ENCODE data around the gene UTP14A. TPM values are rescaled to one million over a fixed set of nuclear protein-coding genes. Genes with fewer than 3 reads are reported as not detected.
A peak's percentile ranks its signal among the peaks of the same experiment; 100 is the strongest.

UTP14A gene
- polyA plus RNA-seq, 3 donors, result 13.3 to 17.4 (median 15.2) TPM

- WGBS, 3 donors, result 32 to 57% (median 42%) methylated on average over 7 to 8 of the region's 8 CpGs
- no peak overlapping the region for H3K27ac ChIP-seq (ENCODE audit: low read depth, low read length)
Observed at GRCh38 chrX:129939986-129940385, 34.0 kb downstream of the UTP14A start.

GRCh38 chrX:129940721-129941120, 34.8 kb downstream of the UTP14A start:
- WGBS, 3 donors, result 76 to 92% (median 85%) methylated on average over 2 of the region's 2 CpGs

GRCh38 chrX:129945131-129945530, 39.2 kb downstream of the UTP14A start:
- 92 to 100% (median 95%) methylated on average over 1 of the region's 1 CpG for WGBS, 3 donors
- no peak overlapping the region for H3K27ac ChIP-seq (ENCODE audit: low read depth, low read length)

More at GRCh38 chrX:129940721-129941120, 34.8 kb downstream of the UTP14A start:
- H3K27ac ChIP-seq (ENCODE audit: low read depth, low read length), result no peak overlapping the region

- no peak overlapping the region for H3K27ac ChIP-seq (ENCODE audit: low read depth, low read length)
- WGBS, 3 donors, result 7 to 53% (median 20%) methylated on average over 11 to 18 of the region's 18 CpGs
Observed at GRCh38 chrX:129953334-129953648, 47.3 kb downstream of the UTP14A start.

- 79 to 100% (median 97%) methylated on average over 4 of the region's 4 CpGs for WGBS, 3 donors
- no peak overlapping the region for H3K27ac ChIP-seq (ENCODE audit: low read depth, low read length)
Observed at GRCh38 chrX:129953881-129954280, 47.9 kb downstream of the UTP14A start.

- no peak overlapping the region for H3K27ac ChIP-seq (ENCODE audit: low read depth, low read length)
- WGBS, 3 donors, result 64 to 91% (median 88%) methylated on average over 3 of the region's 3 CpGs
Observed at GRCh38 chrX:129954804-129955203, 48.8 kb downstream of the UTP14A start.

- no peak overlapping the region for H3K27ac ChIP-seq (ENCODE audit: low read depth, low read length)
- 88 to 97% (median 89%) methylated on average over 3 of the region's 3 CpGs for WGBS, 3 donors
Observed at GRCh38 chrX:129955682-129956081, 49.7 kb downstream of the UTP14A start.

- H3K27ac ChIP-seq (ENCODE audit: low read depth, low read length), result no peak overlapping the region
- 78 to 87% (median 82%) methylated on average over 10 of the region's 10 CpGs for WGBS, 3 donors
Observed at GRCh38 chrX:129956145-129956544, 50.2 kb downstream of the UTP14A start.

- WGBS, 3 donors, result 9 to 42% (median 12%) methylated on average over 19 to 20 of the region's 20 CpGs
- H3K27ac ChIP-seq (ENCODE audit: low read depth, low read length), result peak overlapping the region; percentile 38
Observed at GRCh38 chrX:129956765-129957164, 50.8 kb downstream of the UTP14A start.

GRCh38 chrX:129957241-129958082, 51.5 kb downstream of the UTP14A start:
- WGBS, 3 donors, result 15 to 45% (median 19%) methylated on average over 27 to 45 of the region's 56 CpGs

GRCh38 chrX:129958083-129958465, 52.1 kb downstream of the UTP14A start:
- WGBS, 3 donors, result 71 to 75% (median 73%) methylated on average over 7 of the region's 7 CpGs
- H3K27ac ChIP-seq (ENCODE audit: low read depth, low read length), result no peak overlapping the region

More at GRCh38 chrX:129957241-129958082, 51.5 kb downstream of the UTP14A start:
- H3K27ac ChIP-seq (ENCODE audit: low read depth, low read length), result peak overlapping the region; percentile 38

GRCh38 chrX:129958814-129959492, 53.0 kb downstream of the UTP14A start:
- no peak overlapping the region for H3K27ac ChIP-seq (ENCODE audit: low read depth, low read length)
- WGBS, 3 donors, result 46 to 59% (median 50%) methylated on average over 13 of the region's 13 CpGs

- no peak overlapping the region for H3K27ac ChIP-seq (ENCODE audit: low read depth, low read length)
- 20 to 61% (median 55%) methylated on average over 3 to 19 of the region's 19 CpGs for WGBS, 3 donors
Observed at GRCh38 chrX:129959493-129959832, 53.5 kb downstream of the UTP14A start.

- H3K27ac ChIP-seq (ENCODE audit: low read depth, low read length), result no peak overlapping the region
- WGBS, 3 donors, result 12 to 40% (median 26%) methylated on average over 24 to 26 of the region's 26 CpGs
Observed at GRCh38 chrX:129961180-129962083, 55.5 kb downstream of the UTP14A start.

GRCh38 chrX:129963729-129964128, 57.8 kb downstream of the UTP14A start:
- no peak overlapping the region for H3K27ac ChIP-seq (ENCODE audit: low read depth, low read length)
- 81 to 89% (median 83%) methylated on average over 8 of the region's 8 CpGs for WGBS, 3 donors

GRCh38 chrX:129965166-129965565, 59.2 kb downstream of the UTP14A start:
- no peak overlapping the region for H3K27ac ChIP-seq (ENCODE audit: low read depth, low read length)
- 78 to 90% (median 80%) methylated on average over 6 of the region's 6 CpGs for WGBS, 3 donors

- 77 to 95% (median 92%) methylated on average over 3 of the region's 3 CpGs for WGBS, 3 donors
- no peak overlapping the region for H3K27ac ChIP-seq (ENCODE audit: low read depth, low read length)
Observed at GRCh38 chrX:129968968-129969367, 63.0 kb downstream of the UTP14A start.

- WGBS, 3 donors, result 58 to 71% (median 69%) methylated on average over 5 of the region's 5 CpGs
- no peak overlapping the region for H3K27ac ChIP-seq (ENCODE audit: low read depth, low read length)
Observed at GRCh38 chrX:129976441-129976840, 70.5 kb downstream of the UTP14A start.
